Stimulated activated naive CD4-positive, alpha-beta T cell treated with Interleukin-2 at 50 U/mL for 16 hours (primary cell): ENCODE results near the gene RAB20.
"Not testable (repeated sequence)": the region's sequence is repeated elsewhere in the genome, so short reads cannot be mapped to it uniquely, and the experiment has no call there.

Experiments
- DNase-seq: peaks from one replicate; lab custom pipeline; 2025; lab: John Stamatoyannopoulos, UW

RAB20 gene, protein sequence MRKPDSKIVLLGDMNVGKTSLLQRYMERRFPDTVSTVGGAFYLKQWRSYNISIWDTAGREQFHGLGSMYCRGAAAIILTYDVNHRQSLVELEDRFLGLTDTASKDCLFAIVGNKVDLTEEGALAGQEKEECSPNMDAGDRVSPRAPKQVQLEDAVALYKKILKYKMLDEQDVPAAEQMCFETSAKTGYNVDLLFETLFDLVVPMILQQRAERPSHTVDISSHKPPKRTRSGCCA

DNA sequence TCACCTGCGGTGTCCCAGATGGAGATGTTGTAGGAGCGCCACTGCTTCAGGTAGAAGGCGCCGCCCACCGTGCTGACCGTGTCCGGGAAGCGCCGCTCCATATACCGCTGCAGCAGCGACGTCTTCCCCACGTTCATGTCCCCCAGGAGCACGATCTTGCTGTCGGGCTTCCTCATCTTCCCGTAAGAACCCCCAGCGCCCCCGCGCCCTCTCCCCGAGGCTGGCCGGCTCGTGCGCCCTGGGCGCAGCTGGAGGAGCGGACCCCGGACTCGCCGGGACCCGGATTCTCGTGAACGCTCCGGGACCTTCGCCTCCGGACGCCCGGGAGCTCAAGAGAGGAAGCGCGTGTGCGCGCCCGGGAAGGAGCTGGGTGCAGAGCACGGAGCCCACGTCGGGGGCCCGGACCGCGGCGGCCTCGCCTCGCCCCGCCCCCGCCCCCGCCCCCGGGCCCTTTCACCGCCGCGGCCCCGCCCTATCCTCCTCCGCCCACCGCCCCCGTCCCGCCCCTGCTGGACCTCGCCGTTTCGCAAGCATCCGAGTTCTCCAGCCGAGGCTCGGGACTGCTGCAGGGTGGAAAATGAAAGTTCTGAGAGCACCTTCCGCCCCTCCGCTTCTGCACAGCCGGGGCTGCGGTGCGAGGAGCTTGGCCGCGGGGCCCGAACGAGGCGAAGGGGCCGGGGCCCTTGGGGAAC lies at the start of gene RAB20:
TSS of gene RAB20 (minus strand) at position 379 of the 692 bp plus-strand sequence. CDS start at position 176, 203 bp downstream.
- peak; percentile 48 for DNase-seq

DNA sequence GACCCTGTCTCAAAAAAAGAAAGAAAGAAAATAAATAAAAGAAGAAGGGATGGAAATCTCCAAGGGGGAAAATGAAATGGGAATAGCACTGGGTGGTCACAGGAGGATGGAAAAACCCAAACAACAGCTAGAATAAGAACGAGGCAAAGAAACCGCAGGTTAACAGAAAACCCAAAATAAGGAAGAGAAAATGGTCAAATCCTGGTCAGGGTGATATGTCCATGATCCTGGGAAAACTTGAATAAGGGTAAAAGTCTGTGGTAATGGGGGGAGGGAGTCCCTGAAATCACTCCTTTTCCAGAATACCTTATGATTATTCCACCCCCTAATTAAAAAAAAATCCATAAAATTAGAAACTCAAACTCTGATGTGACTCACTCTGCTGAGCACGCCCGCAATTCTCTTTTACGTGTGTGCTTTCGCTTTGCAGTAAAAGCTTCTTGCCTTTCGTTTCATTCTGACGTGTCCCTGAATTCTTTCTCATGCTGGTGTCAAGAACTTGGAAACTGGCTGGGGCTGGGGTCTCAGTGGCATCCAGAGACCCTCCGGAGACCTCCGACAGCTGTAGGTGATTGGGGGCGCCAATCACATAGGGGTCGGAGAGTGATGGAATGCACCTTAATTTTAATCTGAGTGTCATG lies 49.6 kb upstream of the RAB20 start:
- DNase-seq = peak; percentile 25

DNA sequence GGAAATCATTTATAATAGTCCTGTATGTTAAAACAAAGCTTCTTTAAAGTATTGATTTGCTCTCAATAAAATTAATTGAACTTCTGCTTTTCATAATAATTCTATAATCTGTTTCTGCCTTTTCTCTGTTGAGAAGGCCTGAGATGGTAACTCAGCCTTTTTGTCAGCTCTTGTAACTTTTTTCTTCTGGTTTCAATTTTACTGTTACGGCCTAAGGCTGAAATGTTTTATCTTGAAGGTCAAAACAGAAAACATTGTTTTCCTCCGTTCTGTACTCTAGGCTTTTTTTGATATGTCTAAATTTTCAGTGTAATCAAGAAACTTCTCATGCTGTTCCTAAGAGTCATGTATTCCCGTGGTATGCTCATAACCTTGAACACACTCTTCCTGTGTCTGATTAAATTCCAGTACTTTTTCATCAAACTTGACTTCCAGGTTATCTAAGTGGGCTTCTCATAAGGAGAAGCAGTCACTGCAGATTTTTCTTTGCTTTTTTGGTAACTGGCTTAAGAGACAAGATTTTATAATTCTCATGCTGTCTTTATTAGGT lies 46.2 kb upstream of the RAB20 start:
- DNase-seq = no peak

DNA sequence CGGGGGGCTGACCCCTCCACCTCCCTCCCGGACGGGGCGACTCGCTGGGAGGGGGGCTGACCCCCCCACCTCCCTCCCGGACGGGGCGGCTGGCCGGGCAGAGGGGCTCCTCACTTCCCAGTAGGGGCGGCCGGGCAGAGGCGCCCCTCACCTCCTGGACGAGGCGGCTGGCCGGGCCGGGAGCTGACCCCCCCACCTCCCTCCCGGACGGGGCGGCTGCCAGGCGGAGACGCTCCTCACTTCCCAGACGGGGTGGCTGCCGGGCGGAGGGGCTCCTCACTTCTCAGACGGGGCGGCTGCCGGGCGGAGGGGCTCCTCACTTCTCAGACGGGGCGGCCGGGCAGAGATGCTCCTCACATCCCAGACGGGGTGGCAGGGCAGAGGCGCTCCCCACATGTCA lies 44.8 kb upstream of the RAB20 start:
- not testable (repeated sequence) for DNase-seq

DNA sequence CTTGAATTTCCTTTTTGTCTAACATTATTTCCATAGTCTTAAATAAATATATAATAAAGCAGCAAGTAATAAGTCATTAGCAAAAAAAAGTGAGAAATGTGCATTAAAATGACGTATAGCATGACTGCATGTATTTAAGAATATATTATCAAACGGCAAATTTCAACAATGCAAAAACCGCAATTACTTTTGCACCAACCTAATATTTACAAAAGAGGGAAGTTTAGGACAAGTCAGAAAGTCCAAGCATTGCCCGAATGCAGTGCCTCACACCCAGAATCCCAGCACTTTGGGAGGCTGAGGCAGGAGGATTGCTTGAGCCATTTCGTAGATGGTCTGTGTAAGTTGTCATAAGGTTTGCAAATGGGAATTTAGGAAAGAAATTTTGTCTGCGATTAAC lies 43.6 kb upstream of the RAB20 start:
- DNase-seq = no peak

DNA sequence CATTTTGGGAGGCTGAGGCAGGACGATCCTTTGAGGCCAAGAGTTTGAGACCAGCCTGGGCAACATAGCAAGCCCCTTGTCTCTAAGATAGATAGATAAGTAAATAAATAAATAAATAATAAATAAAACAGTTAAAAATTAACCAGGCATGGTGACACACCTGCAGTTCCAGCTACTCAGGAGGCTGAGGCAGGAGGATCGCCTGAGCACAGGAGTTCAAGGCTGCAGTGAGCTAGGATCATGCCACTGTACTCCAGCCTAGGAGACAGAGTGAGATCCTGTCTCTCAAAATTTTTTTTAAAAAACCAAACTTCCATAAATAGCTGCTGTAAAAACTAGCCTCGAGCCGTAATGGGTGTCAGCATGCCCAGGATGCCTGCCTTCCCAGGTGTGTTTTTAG lies 39.5 kb upstream of the RAB20 start:
- DNase-seq = no peak

DNA sequence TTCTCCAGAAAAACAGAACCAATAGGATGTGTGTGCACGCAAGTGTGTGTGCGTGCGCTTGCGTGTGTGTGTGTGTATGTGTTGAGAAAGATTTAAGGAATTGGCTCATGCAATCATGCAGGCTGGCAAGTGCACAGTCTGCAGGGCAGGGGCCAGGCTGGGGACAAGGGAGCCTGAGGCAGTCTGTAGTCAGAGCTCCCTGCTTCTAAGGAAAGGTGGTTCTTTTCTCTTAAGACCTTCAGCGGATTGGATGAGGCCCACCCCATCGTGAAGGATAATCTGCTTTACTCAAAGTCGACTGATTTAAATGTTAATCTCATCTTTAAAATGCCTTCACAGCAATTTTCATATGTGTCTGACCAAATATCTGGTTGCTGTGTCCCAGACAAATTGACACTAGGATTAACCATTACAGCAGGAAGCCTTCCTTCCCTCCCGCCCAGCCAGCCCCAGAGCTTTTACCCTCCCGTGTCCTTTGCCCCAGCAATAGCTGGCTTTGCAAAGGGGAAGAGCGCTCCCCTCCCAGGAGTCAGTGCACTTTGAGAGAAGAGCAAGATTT lies 38.8 kb upstream of the RAB20 start:
- no peak for DNase-seq

DNA sequence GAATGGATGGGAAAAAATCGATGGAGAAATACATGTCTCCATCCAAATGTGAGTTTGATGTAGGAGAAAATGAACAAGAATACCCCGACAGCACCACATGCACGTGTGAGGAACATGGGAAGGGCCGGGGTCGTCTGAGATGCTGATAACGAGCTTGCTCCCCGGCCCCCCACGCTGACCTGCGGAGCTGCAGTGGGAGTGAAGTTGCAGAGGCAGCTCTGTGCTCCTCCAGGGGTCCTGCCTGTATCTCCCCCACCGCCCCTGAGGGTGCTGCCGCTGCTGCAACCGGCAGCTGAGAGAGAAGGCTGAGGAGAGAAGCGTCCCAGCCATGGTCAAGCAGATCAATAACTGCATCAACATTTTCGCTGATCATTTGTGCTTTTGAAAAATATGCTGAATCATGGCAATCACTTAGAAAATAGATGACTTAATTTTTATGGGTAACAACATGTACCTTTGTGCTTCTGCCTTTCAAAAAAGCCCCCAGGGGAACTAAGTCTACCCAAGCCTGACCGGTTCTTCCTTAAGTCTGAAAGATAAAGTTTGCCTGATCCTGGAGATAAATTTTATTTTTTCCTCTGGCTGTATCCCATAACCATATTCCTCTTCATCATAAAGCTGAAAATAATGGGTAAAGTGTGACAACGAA lies 35.6 kb upstream of the RAB20 start:
- DNase-seq = no peak

DNA sequence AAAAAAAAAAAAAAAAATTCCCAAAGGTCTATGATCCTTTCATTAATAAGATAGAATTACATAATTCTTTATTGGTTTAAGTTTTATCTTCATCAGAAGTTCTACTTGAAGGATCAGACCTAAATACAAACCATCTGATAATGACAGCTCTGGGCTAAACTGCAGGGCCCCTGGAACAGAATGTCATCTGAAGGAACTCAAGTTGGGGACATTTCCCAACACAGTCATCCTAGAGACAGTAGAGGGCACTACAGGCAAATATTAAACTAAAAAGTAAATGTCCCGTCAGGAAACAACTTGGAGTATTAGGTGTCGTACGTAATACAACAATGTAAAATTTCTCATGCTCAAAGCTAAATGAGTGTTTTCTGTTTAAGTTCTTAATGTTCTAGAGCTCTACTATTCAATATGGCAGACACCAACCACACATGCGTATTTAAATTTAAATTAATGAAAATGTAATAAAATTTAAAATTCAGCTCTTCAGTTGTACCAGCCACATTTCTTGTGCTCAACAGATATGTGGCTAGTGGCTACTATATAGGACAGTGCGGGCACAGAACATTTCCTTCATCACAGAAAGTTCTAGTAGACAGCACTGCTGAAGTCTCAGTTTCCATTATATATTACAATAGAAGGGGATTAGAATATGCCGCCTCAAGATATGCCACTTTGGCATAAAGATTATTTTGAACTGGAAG lies 32.1 kb upstream of the RAB20 start:
- no peak for DNase-seq

DNA sequence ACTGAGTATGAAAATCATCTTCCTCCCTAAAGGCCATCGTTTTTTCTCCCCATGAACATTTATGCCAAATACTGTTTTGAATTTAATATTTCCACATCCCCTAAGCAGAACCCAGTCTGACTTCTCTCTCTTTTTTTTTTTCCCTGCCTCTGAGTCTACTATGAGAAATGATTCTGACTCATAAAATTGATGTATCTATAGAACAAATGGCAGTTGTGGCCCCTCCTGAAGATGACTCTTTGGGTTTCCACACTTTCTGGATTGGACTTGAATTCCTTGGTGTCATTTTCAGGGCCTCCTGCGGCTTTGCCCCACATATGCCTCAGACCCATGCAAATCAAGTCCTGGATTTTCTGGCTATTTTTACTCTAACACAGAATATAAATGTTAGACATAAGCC lies 31.1 kb upstream of the RAB20 start:
- no peak for DNase-seq

DNA sequence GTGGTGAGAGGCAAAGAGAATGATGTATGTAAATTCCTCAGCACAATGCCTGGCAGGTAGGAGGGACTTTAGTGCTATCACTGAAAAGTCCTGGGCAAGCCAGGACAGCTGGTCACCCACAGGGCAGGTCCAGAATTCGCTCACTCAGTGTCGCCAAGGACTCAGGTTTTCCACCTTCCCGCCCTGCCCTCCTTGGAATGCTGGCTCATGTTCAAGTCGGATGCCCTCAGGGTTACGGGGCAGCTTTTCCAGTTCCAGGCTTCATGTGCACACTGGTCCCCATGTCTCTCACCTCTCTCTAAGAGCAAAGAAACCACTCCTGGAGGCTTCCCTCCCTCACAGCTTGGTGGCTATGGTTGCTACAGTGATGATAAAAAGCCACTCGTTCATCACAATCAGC lies 29.1 kb upstream of the RAB20 start:
- no peak for DNase-seq

DNA sequence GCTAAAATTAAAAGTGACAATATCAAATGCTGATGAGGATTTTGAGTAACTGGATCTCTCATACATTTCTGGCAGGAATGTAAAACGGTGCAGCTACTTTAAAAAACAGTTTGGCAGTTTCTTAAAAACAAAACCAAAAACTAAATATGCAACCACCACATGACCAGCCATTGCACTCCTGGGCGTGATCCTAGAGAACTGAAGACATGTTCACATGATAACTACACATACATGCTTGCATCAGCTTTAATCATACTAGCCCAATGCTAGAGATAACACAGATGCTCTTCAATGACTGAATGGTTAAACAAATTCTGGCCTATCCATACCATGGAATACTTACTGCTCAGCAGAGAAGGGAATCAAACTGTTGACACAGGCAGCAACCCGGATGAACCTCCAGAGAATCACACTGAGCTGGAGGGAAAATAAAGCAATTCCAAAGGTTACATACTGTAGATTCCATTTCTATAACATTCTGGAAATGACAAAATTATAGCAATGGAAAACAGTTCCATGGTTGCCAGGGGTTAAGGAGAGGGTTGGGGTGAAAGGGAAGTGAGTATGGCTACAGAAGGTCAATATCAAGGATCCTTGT lies 28.4 kb upstream of the RAB20 start:
- no peak for DNase-seq

DNA sequence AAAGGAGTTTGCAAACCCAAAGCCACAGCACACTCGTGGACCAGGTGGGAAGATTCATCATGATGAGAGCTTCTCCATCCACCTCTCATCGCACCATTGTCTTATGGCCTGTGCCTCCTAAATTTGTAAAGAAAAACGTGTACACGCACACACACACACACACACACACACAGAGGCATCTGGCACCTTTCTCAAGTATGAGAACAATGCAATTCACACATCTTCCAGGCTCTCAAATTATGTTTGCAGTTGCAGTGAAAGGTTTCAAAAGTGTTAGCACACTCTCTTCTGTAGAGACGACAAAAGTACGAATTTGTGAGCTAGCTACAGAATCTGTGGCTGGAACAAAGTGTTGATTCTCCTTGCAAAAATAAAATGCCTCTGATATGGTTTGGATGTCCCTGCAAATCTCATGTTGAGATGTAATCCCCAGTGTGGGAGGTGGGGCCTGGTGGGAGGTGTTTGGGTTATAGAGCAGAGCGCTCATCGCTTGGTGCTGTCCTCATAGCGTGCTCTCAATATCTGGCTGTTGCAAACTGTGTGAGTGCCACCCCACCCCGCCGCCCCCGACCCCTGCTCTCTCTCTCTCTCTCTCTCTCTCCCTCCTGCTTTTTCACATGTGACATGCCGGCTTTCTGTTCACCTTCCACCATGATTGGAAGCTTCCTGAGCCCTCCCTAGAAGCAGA lies 21.8 kb upstream of the RAB20 start:
- DNase-seq = no peak

DNA sequence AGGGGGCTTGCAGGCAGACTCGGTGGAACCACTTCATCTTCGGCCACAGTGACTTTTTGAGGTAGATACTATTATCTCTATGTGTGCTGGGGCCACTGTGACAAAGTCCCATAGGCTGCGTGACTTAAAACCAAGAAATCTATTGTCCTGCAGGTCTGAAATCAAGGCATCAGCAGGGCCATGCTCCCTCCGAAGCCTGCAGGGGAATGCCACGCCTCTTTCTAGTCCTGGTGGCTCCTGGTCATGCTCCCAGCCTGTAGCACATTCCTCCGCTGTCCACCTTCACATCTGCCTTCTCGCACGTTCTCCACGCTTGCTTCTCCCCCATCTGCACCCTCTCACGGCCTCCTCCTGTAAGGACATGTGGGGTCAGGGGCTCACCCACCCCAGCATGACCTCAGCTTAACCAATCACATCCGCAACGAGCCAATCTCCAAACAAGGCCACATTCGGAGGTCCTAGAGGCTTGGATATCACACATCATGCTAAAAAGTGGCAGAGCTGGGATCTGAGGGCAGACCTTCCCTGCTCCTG lies 21.0 kb upstream of the RAB20 start:
- no peak for DNase-seq

DNA sequence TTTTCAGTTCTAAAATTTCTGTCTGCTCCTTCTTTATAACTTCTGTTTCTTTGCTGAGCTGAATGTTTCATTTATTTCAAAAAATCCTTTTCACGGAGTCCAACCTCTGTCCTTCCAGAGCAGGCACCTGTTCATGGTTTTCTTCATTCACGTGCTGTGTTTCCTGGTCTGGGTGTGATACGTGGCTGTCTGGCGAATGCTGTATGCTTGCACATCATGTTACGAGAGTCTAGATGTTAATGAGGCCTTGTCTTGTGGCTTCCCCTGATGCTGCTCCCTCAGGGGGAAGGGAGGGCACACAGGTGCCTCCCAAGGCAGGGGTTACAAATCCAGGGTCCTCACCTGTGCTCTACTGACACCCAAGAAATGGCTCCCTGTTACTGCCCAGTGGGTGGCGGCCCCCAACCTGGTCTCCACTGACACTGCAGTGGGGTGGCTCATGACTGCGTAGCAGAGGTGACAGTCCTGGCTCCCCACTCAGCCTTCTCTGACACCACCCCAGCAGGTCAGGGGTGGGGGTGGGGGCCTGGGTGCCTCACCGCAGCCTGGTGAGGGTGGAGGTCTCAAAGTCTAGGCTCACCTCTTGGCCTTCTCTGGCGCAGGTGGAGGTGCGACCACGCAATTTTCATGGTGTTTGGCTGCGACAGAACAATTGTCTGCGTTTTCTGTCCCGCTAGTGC lies 20.1 kb upstream of the RAB20 start:
- DNase-seq = no peak

DNA sequence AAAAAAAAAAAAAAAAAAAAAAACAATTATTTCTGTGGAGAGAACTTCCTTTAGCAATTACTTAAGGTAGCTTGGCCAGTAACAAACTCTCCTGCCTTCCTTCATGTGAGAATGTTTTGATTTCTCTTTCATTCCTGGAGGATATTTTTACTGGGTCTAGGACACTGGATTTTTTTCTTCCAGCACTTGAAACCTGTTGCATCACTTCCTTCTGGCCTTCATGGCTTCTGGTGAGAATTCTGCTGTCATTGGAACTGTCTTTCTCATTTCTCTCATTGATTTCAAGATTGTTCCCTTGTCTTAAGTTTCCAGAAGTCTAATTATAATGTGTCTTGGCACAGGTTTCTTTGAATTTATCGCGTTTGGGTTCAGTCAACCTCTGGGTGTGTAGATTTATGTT lies 19.3 kb upstream of the RAB20 start:
- no peak for DNase-seq

DNA sequence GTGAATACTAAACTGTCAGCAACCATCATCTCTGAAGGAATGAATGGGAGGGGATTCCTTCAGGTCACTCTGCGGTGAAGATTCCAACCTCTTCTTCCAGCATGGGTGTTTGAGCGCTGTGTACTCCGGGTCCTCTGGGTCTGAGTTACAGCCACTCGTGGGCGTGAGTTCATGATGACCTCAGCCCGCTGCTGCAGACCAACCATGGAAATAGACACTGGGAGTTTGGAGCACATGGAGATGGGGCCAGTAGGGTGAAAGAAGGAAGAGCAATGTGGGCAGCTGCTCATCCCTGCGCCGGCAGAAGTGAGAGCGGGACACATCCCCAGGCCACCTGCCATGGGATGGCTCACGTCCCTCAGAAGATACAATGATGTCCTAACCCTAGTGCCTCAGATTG lies 16.8 kb upstream of the RAB20 start:
- no peak for DNase-seq

DNA sequence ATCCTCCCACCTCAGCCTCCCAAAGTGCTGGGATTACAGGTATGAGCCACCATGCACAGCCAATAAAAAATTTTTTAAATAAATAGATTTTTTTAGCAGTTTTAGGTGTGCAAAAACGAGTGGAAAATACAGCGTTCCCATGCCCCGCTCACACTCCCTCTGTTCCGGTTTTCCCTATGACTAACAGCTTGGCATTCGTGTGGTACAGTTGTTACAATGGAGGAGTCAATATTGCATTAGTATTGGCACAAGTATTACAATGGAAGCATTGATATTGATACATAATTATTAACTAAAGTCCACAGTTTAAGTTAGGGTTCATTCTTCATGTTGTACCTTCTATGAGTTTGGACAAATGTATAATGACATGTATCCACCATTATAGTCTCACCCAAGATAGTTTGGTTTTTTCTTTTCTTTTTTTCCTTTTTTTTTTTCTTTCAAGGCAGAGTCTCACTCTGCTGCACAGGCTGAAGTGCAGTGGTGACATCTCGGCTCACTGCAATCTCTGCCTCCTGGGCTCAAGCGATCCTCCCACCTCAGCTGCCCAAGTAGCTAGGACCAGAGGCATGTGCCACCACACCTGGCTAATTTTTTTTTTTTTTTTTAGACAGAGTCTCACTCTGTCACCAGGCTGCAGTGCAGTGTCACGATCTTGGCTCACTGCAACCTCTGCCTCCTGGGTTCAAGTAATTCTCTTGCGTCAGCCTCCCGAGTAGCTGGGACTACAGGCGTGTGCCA lies 15.4 kb upstream of the RAB20 start:
- DNase-seq = no peak

DNA sequence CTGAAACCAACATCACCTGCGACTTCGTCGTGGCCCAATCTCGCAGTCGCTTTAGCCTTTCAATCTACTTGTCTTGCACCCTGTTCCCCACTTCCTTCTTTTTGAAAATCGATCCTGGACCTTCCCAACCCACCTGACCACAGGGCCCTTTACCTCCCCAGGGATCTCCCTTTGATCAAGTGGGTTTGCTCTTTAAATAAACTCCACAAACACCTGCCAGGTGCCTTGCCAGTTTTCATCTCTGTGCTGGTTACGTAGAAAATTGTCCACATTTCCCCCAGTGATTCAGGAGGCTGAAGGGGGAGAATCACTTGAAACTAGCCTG lies 14.5 kb upstream of the RAB20 start:
- no peak for DNase-seq
